HEK293 (cell line): ENCODE measurements around the gene PTK7.

ENCODE experiments used
- HOXA7 ChIP-seq: sonication (generic); formaldehyde crosslinking; IDR thresholded peaks from 2 replicates; pipeline ENCODE4 v1.8.1; 2022; ENCODE audit warnings: missing genetic modification reagents, borderline replicate concordance
- HOXD13 ChIP-seq: sonication (generic); formaldehyde crosslinking; IDR thresholded peaks from 2 replicates; pipeline ENCODE4 v1.8.0; 2022; ENCODE audit warnings: missing genetic modification reagents, borderline replicate concordance
- IKZF3 ChIP-seq: fragments of 450-650 bp; IDR thresholded peaks from 2 replicates; pipeline ENCODE4 v1.5.0; 2018; ENCODE audit warnings: missing biosample characterization, mild to moderate bottlenecking, missing genetic modification characterization, moderate library complexity
- KLF8 ChIP-seq: fragments of 450-650 bp; formaldehyde crosslinking; IDR thresholded peaks from 2 replicates; pipeline ENCODE4 v1.5.1; 2016; ENCODE audit warnings: missing biosample characterization, missing genetic modification characterization
- KLF9 ChIP-seq: fragments of 450-650 bp; formaldehyde crosslinking; IDR thresholded peaks from 2 replicates; pipeline ENCODE4 v1.5.1; 2016; ENCODE audit warnings: missing biosample characterization, missing genetic modification characterization, low read depth
- SALL2 ChIP-seq: fragments of 450-650 bp; formaldehyde crosslinking; IDR thresholded peaks from 2 replicates; pipeline ENCODE4 v1.5.0; 2017; ENCODE audit warnings: missing biosample characterization, mild to moderate bottlenecking, missing genetic modification characterization, borderline replicate concordance
- SCRT1 ChIP-seq: fragments of 450-650 bp; formaldehyde crosslinking; IDR thresholded peaks from 2 replicates; pipeline ENCODE4 v1.5.1; 2016; ENCODE audit warnings: missing biosample characterization, missing genetic modification characterization, borderline replicate concordance
- SP3 ChIP-seq: fragments of 450-650 bp; formaldehyde crosslinking; IDR thresholded peaks from 2 replicates; pipeline ENCODE4 v1.5.1; 2016; ENCODE audit warnings: missing biosample characterization, missing genetic modification characterization
- ZBTB17 ChIP-seq: fragments of 450-650 bp; formaldehyde crosslinking; IDR thresholded peaks from 2 replicates; pipeline ENCODE4 v1.5.1; 2016; ENCODE audit warnings: missing biosample characterization, missing genetic modification characterization
- ZBTB48 ChIP-seq: fragments of 450-650 bp; formaldehyde crosslinking; IDR thresholded peaks from 2 replicates; pipeline ENCODE4 v1.5.1; 2016; ENCODE audit warnings: missing biosample characterization, missing genetic modification characterization
- ZNF19 ChIP-seq: fragments of 450-650 bp; formaldehyde crosslinking; IDR thresholded peaks from 2 replicates; pipeline ENCODE4; 2016; ENCODE audit warnings: missing biosample characterization, missing genetic modification characterization, low read depth
- ZNF324 ChIP-seq: fragments of 450-650 bp; formaldehyde crosslinking; IDR thresholded peaks from 2 replicates; pipeline ENCODE4 v1.5.1; 2016; ENCODE audit warnings: missing biosample characterization, missing genetic modification characterization
- ZNF404 ChIP-seq: fragments of 450-650 bp; formaldehyde crosslinking; IDR thresholded peaks from 2 replicates; pipeline ENCODE4 v1.5.1; 2017; ENCODE audit warnings: missing biosample characterization, missing genetic modification characterization
- ZNF416 ChIP-seq: fragments of 450-650 bp; formaldehyde crosslinking; IDR thresholded peaks from 2 replicates; pipeline ENCODE4 v1.5.1; 2016; ENCODE audit warnings: missing biosample characterization, missing genetic modification characterization
- ZNF426 ChIP-seq: fragments of 450-650 bp; formaldehyde crosslinking; IDR thresholded peaks from 2 replicates; pipeline ENCODE4 v1.5.1; 2017; ENCODE audit warnings: missing biosample characterization, missing genetic modification characterization, mild to moderate bottlenecking, inconsistent platforms, moderate library complexity
- ZNF473 ChIP-seq: fragments of 450-650 bp; formaldehyde crosslinking; IDR thresholded peaks from 2 replicates; pipeline ENCODE4 v1.5.1; 2017; ENCODE audit warnings: missing biosample characterization, missing genetic modification characterization
- ZNF621 ChIP-seq: fragments of 450-650 bp; formaldehyde crosslinking; IDR thresholded peaks from 2 replicates; pipeline ENCODE4 v1.5.1; 2017; ENCODE audit warnings: missing biosample characterization, missing genetic modification characterization
- ZNF747 ChIP-seq: fragments of 450-650 bp; formaldehyde crosslinking; IDR thresholded peaks from 2 replicates; pipeline ENCODE4 v1.5.1; 2016; ENCODE audit warnings: missing biosample characterization, missing genetic modification characterization
- ZNF785 ChIP-seq: fragments of 450-650 bp; formaldehyde crosslinking; IDR thresholded peaks from 2 replicates; pipeline ENCODE4 v1.5.1; 2016; ENCODE audit warnings: missing biosample characterization, missing genetic modification characterization
- ZSCAN16 ChIP-seq: fragments of 450-650 bp; formaldehyde crosslinking; IDR thresholded peaks from 2 replicates; pipeline ENCODE4 v1.5.1; 2016; ENCODE audit warnings: missing biosample characterization, missing genetic modification characterization
- TF ChIP-seq, protein P1 (sequence below): fragments of 450-650 bp; formaldehyde crosslinking; IDR thresholded peaks from 2 replicates; pipeline ENCODE4 v1.5.1; 2017; ENCODE audit warnings: missing biosample characterization, mild to moderate bottlenecking, missing genetic modification characterization, moderate library complexity
- TF ChIP-seq, protein P2 (sequence below): fragments of 450-650 bp; formaldehyde crosslinking; IDR thresholded peaks from 2 replicates; pipeline ENCODE4 v1.5.1; 2016; ENCODE audit warnings: missing biosample characterization, missing genetic modification characterization
- TF ChIP-seq, protein P3 (sequence below): fragments of 450-650 bp; formaldehyde crosslinking; IDR thresholded peaks from 2 replicates; pipeline ENCODE4 v1.5.1; 2017; ENCODE audit warnings: missing biosample characterization, missing genetic modification characterization
- TF ChIP-seq, protein P4 (sequence below): fragments of 450-650 bp; formaldehyde crosslinking; IDR thresholded peaks from 2 replicates; pipeline ENCODE4 v1.5.1; 2016; ENCODE audit warnings: missing biosample characterization, missing genetic modification characterization
- TF ChIP-seq, protein P5 (sequence below): fragments of 450-650 bp; formaldehyde crosslinking; IDR thresholded peaks from 2 replicates; pipeline ENCODE4 v1.5.1; 2016; ENCODE audit warnings: missing biosample characterization, missing genetic modification characterization
- TF ChIP-seq, protein P6 (sequence below): fragments of 450-650 bp; IDR thresholded peaks from 2 replicates; pipeline ENCODE4 v1.5.1; 2018; ENCODE audit warnings: missing biosample characterization, missing genetic modification characterization
- TF ChIP-seq, protein P7 (sequence below): fragments of 450-650 bp; formaldehyde crosslinking; IDR thresholded peaks from 2 replicates; pipeline ENCODE4; 2016; ENCODE audit warnings: missing biosample characterization, missing genetic modification characterization

The PTK7 gene

DNA sequence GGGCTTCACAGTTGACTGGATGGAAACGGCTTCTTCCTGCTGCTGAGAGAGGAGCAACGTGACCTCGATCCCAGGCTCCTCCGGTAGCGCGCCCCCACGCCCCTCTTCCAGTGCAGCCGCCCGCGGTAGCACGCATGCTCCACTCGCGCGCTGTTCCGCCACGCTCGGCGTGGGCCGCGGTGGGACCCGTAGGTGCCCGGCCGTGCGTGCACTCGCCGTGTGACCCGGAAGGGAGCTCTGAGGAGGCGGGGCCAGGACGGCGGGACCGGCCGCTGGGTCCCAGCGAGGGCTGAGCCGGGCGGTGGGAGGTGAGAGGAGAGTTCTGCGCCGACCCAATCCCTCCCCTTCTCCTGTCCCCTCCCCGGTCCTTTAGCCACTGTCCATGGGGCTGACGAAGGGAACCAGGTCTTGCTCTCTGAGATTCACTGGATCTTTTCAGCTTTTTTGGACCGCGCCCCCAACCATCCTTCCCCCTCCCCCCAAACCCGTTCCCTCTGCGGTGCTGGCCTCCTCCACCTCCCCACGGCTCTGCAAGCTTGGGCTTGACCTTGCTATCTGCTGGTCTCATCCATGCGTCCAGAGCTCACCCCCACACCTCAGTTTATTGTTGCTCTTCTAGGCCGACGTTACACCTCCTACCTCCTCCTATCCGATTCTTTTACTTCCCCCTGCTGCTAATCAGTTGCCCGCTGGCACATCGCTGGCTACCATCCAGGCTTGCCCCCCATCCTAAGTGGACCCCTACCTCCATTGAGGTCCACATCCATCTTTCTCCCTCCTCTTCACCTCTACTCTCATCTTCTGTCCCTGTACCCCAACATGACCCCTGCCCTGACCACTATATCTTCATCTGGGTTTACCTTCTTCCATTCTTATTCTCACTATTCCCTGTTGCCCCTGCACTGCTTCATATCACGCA is 106.1 kb downstream of the PTK7 start, which contains the start of gene CUL9 (continued):
- TF ChIP-seq ZNF473 (no peak), SCRT1 (tag by site-specific recombination) (no peak), SP3 (peak; percentile 79), ZNF19 (no peak), HOXA7 (CRISPR knock-in tag) (no peak), ZBTB48 (tag by site-specific recombination) (no peak), ZNF621 (tag by site-specific recombination) (no peak), ZNF404 (tag by site-specific recombination) (no peak), SALL2 (tag by site-specific recombination) (no peak), ZNF324 (0 out of 2 replicates have a peak, but pooled peaks have one; percentile 38), ZSCAN16 (tag by site-specific recombination) (peak; percentile 31; the same call in 1 of the 2 replicates), KLF8 (tag by site-specific recombination) (0 out of 2 replicates have a peak, but pooled peaks have one; percentile 52), HOXD13 (CRISPR knock-in tag) (no peak), KLF9 (peak; percentile 72), IKZF3 (no peak), ZNF785 (tag by site-specific recombination) (peak; percentile 93; the same call in 1 of the 2 replicates), ZBTB17 (tag by site-specific recombination) (peak; percentile 61), ZNF416 (tag by site-specific recombination) (no peak), ZNF747 (tag by site-specific recombination) (no peak), ZNF426 (tag by site-specific recombination) (no peak)
- TF ChIP-seq, protein P1, sequence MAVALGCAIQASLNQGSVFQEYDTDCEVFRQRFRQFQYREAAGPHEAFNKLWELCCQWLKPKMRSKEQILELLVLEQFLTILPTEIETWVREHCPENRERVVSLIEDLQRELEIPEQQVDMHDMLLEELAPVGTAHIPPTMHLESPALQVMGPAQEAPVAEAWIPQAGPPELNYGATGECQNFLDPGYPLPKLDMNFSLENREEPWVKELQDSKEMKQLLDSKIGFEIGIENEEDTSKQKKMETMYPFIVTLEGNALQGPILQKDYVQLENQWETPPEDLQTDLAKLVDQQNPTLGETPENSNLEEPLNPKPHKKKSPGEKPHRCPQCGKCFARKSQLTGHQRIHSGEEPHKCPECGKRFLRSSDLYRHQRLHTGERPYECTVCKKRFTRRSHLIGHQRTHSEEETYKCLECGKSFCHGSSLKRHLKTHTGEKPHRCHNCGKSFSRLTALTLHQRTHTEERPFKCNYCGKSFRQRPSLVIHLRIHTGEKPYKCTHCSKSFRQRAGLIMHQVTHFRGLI (tag by site-specific recombination) = no peak
- TF ChIP-seq, protein P2, sequence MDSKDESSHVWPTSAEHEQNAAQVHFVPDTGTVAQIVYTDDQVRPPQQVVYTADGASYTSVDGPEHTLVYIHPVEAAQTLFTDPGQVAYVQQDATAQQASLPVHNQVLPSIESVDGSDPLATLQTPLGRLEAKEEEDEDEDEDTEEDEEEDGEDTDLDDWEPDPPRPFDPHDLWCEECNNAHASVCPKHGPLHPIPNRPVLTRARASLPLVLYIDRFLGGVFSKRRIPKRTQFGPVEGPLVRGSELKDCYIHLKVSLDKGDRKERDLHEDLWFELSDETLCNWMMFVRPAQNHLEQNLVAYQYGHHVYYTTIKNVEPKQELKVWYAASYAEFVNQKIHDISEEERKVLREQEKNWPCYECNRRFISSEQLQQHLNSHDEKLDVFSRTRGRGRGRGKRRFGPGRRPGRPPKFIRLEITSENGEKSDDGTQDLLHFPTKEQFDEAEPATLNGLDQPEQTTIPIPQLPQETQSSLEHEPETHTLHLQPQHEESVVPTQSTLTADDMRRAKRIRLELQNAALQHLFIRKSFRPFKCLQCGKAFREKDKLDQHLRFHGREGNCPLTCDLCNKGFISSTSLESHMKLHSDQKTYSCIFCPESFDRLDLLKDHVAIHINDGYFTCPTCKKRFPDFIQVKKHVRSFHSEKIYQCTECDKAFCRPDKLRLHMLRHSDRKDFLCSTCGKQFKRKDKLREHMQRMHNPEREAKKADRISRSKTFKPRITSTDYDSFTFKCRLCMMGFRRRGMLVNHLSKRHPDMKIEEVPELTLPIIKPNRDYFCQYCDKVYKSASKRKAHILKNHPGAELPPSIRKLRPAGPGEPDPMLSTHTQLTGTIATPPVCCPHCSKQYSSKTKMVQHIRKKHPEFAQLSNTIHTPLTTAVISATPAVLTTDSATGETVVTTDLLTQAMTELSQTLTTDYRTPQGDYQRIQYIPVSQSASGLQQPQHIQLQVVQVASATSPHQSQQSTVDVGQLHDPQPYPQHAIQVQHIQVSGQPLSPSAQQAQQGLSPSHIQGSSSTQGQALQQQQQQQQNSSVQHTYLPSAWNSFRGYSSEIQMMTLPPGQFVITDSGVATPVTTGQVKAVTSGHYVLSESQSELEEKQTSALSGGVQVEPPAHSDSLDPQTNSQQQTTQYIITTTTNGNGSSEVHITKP = peak; percentile 99
- TF ChIP-seq, protein P3, sequence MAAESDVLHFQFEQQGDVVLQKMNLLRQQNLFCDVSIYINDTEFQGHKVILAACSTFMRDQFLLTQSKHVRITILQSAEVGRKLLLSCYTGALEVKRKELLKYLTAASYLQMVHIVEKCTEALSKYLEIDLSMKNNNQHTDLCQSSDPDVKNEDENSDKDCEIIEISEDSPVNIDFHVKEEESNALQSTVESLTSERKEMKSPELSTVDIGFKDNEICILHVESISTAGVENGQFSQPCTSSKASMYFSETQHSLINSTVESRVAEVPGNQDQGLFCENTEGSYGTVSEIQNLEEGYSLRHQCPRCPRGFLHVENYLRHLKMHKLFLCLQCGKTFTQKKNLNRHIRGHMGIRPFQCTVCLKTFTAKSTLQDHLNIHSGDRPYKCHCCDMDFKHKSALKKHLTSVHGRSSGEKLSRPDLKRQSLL (tag by site-specific recombination) = no peak
- TF ChIP-seq, protein P4, sequence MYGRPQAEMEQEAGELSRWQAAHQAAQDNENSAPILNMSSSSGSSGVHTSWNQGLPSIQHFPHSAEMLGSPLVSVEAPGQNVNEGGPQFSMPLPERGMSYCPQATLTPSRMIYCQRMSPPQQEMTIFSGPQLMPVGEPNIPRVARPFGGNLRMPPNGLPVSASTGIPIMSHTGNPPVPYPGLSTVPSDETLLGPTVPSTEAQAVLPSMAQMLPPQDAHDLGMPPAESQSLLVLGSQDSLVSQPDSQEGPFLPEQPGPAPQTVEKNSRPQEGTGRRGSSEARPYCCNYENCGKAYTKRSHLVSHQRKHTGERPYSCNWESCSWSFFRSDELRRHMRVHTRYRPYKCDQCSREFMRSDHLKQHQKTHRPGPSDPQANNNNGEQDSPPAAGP (tag by site-specific recombination) = peak; percentile 46; the same call in 1 of the 2 replicates
- TF ChIP-seq, protein P5, sequence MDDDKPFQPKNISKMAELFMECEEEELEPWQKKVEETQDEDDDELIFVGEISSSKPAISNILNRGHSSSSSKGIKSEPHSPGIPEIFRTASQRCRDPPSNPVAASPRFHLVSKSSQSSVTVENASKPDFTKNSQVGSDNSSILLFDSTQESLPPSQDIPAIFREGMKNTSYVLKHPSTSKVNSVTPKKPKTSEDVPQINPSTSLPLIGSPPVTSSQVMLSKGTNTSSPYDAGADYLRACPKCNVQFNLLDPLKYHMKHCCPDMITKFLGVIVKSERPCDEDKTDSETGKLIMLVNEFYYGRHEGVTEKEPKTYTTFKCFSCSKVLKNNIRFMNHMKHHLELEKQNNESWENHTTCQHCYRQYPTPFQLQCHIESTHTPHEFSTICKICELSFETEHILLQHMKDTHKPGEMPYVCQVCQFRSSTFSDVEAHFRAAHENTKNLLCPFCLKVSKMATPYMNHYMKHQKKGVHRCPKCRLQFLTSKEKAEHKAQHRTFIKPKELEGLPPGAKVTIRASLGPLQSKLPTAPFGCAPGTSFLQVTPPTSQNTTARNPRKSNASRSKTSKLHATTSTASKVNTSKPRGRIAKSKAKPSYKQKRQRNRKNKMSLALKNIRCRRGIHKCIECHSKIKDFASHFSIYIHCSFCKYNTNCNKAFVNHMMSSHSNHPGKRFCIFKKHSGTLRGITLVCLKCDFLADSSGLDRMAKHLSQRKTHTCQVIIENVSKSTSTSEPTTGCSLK = no peak
- TF ChIP-seq, protein P6, sequence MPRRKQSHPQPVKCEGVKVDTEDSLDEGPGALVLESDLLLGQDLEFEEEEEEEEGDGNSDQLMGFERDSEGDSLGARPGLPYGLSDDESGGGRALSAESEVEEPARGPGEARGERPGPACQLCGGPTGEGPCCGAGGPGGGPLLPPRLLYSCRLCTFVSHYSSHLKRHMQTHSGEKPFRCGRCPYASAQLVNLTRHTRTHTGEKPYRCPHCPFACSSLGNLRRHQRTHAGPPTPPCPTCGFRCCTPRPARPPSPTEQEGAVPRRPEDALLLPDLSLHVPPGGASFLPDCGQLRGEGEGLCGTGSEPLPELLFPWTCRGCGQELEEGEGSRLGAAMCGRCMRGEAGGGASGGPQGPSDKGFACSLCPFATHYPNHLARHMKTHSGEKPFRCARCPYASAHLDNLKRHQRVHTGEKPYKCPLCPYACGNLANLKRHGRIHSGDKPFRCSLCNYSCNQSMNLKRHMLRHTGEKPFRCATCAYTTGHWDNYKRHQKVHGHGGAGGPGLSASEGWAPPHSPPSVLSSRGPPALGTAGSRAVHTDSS = no peak
- TF ChIP-seq, protein P7, sequence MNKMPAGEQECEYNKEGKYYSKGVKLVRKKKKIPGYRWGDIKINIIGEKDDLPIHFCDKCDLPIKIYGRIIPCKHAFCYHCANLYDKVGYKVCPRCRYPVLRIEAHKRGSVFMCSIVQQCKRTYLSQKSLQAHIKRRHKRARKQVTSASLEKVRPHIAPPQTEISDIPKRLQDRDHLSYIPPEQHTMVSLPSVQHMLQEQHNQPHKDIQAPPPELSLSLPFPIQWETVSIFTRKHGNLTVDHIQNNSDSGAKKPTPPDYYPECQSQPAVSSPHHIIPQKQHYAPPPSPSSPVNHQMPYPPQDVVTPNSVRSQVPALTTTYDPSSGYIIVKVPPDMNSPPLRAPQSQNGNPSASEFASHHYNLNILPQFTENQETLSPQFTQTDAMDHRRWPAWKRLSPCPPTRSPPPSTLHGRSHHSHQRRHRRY = no peak
